NB4 (cell line): ENCODE results near the gene TMEM130.

Experiments
- MYC ChIP-seq: IDR thresholded peaks from 2 replicates; pipeline ENCODE4 v1.6.1; 2011; ENCODE audit warnings: low read depth, low read length
- POLR2A ChIP-seq: IDR thresholded peaks from 2 replicates; pipeline ENCODE4 v1.6.1; 2011; ENCODE audit warnings: mild to moderate bottlenecking; ENCODE audit not compliant: insufficient read length; ENCODE audit errors: extremely low read depth
- TF ChIP-seq, protein P1 (sequence below): IDR thresholded peaks from one replicate; pipeline ENCODE4 v1.5.1; 2012; ENCODE audit warnings: low read depth, low read length
- TF ChIP-seq, protein P2 (sequence below): IDR thresholded peaks from 2 replicates; pipeline ENCODE4 v1.6.1; 2011; ENCODE audit warnings: low read depth, low read length

DNA sequence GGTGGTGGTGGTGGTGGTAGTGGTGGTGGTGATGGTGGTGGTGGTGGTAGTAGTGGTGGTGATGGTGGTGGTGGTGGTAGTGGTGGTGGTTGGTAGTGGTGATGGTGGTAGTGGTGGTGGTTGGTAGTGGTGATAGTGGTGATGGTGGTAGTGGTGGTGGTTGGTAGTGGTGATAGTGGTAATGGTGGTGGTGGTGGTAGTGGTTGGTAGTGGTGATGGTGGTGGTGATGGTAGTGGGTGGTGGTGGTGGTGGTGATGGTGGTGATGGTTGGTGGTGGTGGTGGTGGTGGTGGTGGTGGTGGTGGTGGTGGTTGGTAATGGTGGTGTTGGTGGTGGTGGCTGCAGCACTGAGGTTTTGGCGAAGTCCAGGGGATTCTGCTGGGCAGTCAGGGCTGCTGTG lies 58.5 kb downstream of the TMEM130 start:
- TF ChIP-seq, protein P1, sequence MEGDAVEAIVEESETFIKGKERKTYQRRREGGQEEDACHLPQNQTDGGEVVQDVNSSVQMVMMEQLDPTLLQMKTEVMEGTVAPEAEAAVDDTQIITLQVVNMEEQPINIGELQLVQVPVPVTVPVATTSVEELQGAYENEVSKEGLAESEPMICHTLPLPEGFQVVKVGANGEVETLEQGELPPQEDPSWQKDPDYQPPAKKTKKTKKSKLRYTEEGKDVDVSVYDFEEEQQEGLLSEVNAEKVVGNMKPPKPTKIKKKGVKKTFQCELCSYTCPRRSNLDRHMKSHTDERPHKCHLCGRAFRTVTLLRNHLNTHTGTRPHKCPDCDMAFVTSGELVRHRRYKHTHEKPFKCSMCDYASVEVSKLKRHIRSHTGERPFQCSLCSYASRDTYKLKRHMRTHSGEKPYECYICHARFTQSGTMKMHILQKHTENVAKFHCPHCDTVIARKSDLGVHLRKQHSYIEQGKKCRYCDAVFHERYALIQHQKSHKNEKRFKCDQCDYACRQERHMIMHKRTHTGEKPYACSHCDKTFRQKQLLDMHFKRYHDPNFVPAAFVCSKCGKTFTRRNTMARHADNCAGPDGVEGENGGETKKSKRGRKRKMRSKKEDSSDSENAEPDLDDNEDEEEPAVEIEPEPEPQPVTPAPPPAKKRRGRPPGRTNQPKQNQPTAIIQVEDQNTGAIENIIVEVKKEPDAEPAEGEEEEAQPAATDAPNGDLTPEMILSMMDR = no peak
- TF ChIP-seq, protein P2, sequence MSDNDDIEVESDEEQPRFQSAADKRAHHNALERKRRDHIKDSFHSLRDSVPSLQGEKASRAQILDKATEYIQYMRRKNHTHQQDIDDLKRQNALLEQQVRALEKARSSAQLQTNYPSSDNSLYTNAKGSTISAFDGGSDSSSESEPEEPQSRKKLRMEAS = no peak
- TF ChIP-seq POLR2A (no peak), MYC (no peak)
